T-helper 2 cell treated with Interferon-gamma antibody and Interleukin-4, amounts not matched to agents 100 ng/mL and 5 ng/mL, for 36 hours (primary cell): ENCODE results near the gene SH3BP5L. TPM values are rescaled to one million over a fixed set of nuclear protein-coding genes. Genes with fewer than 3 reads are reported as not detected.

Experiments
- intact Hi-C: fragments of 100-400 bp; cut with micrococcal nuclease; formaldehyde crosslinking; loops from one replicate; pipeline ENCODE4 v1.15.1; 2023
- total RNA-seq: library from RNA; stranded (reverse); gene quantifications from 2 replicates; pipeline ENCODE4 v1.2.3, GENCODE V29; 2022

Gene SH3BP5L
- total RNA-seq, 1 donor from 2014 or later = 33.0 TPM

- intact Hi-C loops = no loop called here
These were observed 38.3 kb downstream of the SH3BP5L start for GRCh38 chr1:248787430-248787829.

- intact Hi-C loops = no loop called here
These were observed 39.6 kb downstream of the SH3BP5L start for GRCh38 chr1:248786156-248786555.

GRCh38 chr1:248783367-248783766 is 42.3 kb downstream of the SH3BP5L start:
- intact Hi-C loops = no loop called here

- intact Hi-C loops = no loop called here
These were observed 43.1 kb downstream of the SH3BP5L start for GRCh38 chr1:248782416-248783141.

- intact Hi-C loops = no loop called here
These were observed 46.4 kb downstream of the SH3BP5L start for GRCh38 chr1:248779350-248779749.

- intact Hi-C loops = no loop called here
These were observed 46.8 kb downstream of the SH3BP5L start for GRCh38 chr1:248778906-248779305.

- intact Hi-C loops = no loop called here
These were observed 48.7 kb downstream of the SH3BP5L start for GRCh38 chr1:248776991-248777390.

GRCh38 chr1:248775441-248775840 is 50.3 kb downstream of the SH3BP5L start:
- intact Hi-C loops = no loop called here

Other genes starting within 250 kb of the SH3BP5L start
- gene OR2T10, start 228.2 kb downstream of the SH3BP5L start, total RNA-seq = not detected in 2 replicates
- gene OR2T11, start 190.8 kb downstream of the SH3BP5L start, total RNA-seq = not detected in 2 replicates
- gene OR2T35, start 180.6 kb downstream of the SH3BP5L start, total RNA-seq = not detected in 2 replicates
- gene OR2T27, start 170.4 kb downstream of the SH3BP5L start, total RNA-seq = not detected in 2 replicates
- gene OR14I1, start 123.1 kb downstream of the SH3BP5L start, total RNA-seq = not detected in 2 replicates
- not detected in 2 replicates for gene LYPD8, start 70.2 kb downstream of the SH3BP5L start, total RNA-seq
- gene ZNF672, start 12.3 kb upstream of the SH3BP5L start, total RNA-seq = 48.8 and 49.8 TPM in 2 replicates
- 64.3 and 67.8 TPM in 2 replicates for gene ZNF692, start 33.2 kb upstream of the SH3BP5L start, total RNA-seq
- 8.6 and 9.1 TPM in 2 replicates for gene PGBD2, start 80.3 kb upstream of the SH3BP5L start, total RNA-seq